GM12878 (cell line): ENCODE data around the gene CALHM1. TPM values are rescaled to one million over a fixed set of nuclear protein-coding genes. Genes with fewer than 3 reads are reported as not detected.
A peak's percentile ranks its signal among the peaks of the same experiment; 100 is the strongest.

ENCODE experiments used
- BACH1 ChIP-seq: fragments of 450-650 bp; IDR thresholded peaks from 2 replicates; pipeline ENCODE4 v1.6.1; 2017; ENCODE audit warnings: mild to moderate bottlenecking, borderline replicate concordance
- CHD2 ChIP-seq: IDR thresholded peaks from 2 replicates; pipeline ENCODE4 v1.6.1; 2011; ENCODE audit warnings: low read depth, low read length, improper control_type of control experiment, borderline replicate concordance
- ESRRA ChIP-seq: IDR thresholded peaks from 2 replicates; pipeline ENCODE4 v1.6.1; 2012; ENCODE audit warnings: mild to moderate bottlenecking, low read length, improper control_type of control experiment
- FOXK2 ChIP-seq: fragments of 450-650 bp; IDR thresholded peaks from 2 replicates; pipeline ENCODE4 v1.6.1; 2017; ENCODE audit warnings: mild to moderate bottlenecking, moderate library complexity
- FOXM1 ChIP-seq: IDR thresholded peaks from 2 replicates; pipeline ENCODE4 v1.6.1; 2012; ENCODE audit warnings: low read depth, mild to moderate bottlenecking, inconsistent platforms, low read length, moderate library complexity
- IKZF1 ChIP-seq: fragments of 450-650 bp; conservative IDR thresholded peaks from 2 replicates; pipeline ENCODE4 v1.6.1; 2017; ENCODE audit warnings: antibody characterized with exemption, mild to moderate bottlenecking
- IKZF2 ChIP-seq, 2 experiments: fragments of 450-650 bp; IDR thresholded peaks; 2 replicates each; pipeline ENCODE4 v1.6.1; 2017; ENCODE audit warnings: mild to moderate bottlenecking in 2 of 2, moderate library complexity in 2 of 2
- NFIC ChIP-seq: IDR thresholded peaks from 2 replicates; pipeline ENCODE4 v1.6.1; 2012; ENCODE audit warnings: low read depth, mild to moderate bottlenecking, inconsistent platforms, low read length, moderate library complexity
- NFXL1 ChIP-seq: fragments of 450-650 bp; IDR thresholded peaks from 2 replicates; pipeline ENCODE4 v1.6.1; 2017; ENCODE audit warnings: antibody characterized with exemption, mild to moderate bottlenecking, borderline replicate concordance
- NR2C1 ChIP-seq: fragments of 450-650 bp; IDR thresholded peaks from 2 replicates; pipeline ENCODE4 v1.6.1; 2017; ENCODE audit warnings: antibody characterized with exemption, mild to moderate bottlenecking, moderate library complexity
- NR2F1 ChIP-seq: fragments of 450-650 bp; conservative IDR thresholded peaks from 2 replicates; pipeline ENCODE4 v1.6.1; 2017; ENCODE audit warnings: mild to moderate bottlenecking
- RAD21 ChIP-seq: IDR thresholded peaks from 2 replicates; pipeline ENCODE4 v1.6.1; 2011; ENCODE audit warnings: mild to moderate bottlenecking, low read depth, low read length, moderate library complexity; ENCODE audit not compliant: insufficient read depth
- SUZ12 ChIP-seq: fragments of 200-600 bp; sonication (generic); IDR thresholded peaks from one replicate; pipeline ENCODE4 v1.6.1; 2018; ENCODE audit warnings: antibody characterized with exemption, mild to moderate bottlenecking; ENCODE audit not compliant: unreplicated experiment
- TAF1 ChIP-seq: IDR thresholded peaks from 2 replicates; pipeline ENCODE4 v1.6.1; 2011; ENCODE audit warnings: mild to moderate bottlenecking, low read depth, low read length, borderline replicate concordance
- polyA plus RNA-seq, 11 experiments: library from polyadenylated mRNA; depleted of rRNA in 4 of 11; unstranded in 6 of 11; stranded (reverse) in 5 of 11; fragments of >200 nt; fragmentation: Nextera tagmentation in 4 of 11; fragmentation: Illumina TruSeq in 1 of 11; extraction: Ambion mirVana in 4 of 11; extraction: Trizol in 1 of 11; gene quantifications; 1 replicate in 1 of 11; 2 replicates in 10 of 11; pipeline versions ENCODE4 v1.2.1 to v1.2.3, GENCODE V29; 2011 to 2016; ENCODE audit warnings: inconsistent platforms in 2 of 11, missing spikeins in 2 of 11, low read depth in 1 of 11
- total RNA-seq, 4 experiments: library from RNA; depleted of rRNA in 3 of 4; stranded (reverse); fragments of >200 nt in 3 of 4; fragmentation: Illumina TruSeq in 1 of 4; extraction: Trizol in 1 of 4; gene quantifications; 2 replicates each; pipeline versions ENCODE4 v1.2.1 to v1.2.3, GENCODE V29; 2013 to 2021
- TF ChIP-seq, protein P1 (sequence below): fragments of 450-650 bp; IDR thresholded peaks from 2 replicates; pipeline ENCODE4 v1.6.1; 2017; ENCODE audit warnings: low read depth, mild to moderate bottlenecking, moderate library complexity
- TF ChIP-seq, protein P2 (sequence below): IDR thresholded peaks from 2 replicates; pipeline ENCODE4 v1.6.1; 2012; ENCODE audit warnings: low read depth, low read length, improper control_type of control experiment
- TF ChIP-seq, protein P3 (sequence below): fragments of 450-650 bp; IDR thresholded peaks from 2 replicates; pipeline ENCODE4 v1.6.1; 2018; ENCODE audit warnings: borderline replicate concordance, mild to moderate bottlenecking; ENCODE audit not compliant: partially characterized antibody
- TF ChIP-seq, protein P4 (sequence below): fragments of 450-650 bp; IDR thresholded peaks from 2 replicates; pipeline ENCODE4 v1.6.1; 2014; ENCODE audit warnings: mild to moderate bottlenecking
- TF ChIP-seq, protein P5 (sequence below): fragments of 150-350 bp; IDR thresholded peaks from 2 replicates; pipeline ENCODE4 v1.6.1; 2016; ENCODE audit warnings: low read depth, low read length

CALHM1 gene
- total and polyA plus RNA-seq, 10 of the 15 experiments (the other 5 are each of a cell fraction or from before 2014, with no cell fraction given), result 0.05 to 1.7 (median 0.17) TPM

DNA sequence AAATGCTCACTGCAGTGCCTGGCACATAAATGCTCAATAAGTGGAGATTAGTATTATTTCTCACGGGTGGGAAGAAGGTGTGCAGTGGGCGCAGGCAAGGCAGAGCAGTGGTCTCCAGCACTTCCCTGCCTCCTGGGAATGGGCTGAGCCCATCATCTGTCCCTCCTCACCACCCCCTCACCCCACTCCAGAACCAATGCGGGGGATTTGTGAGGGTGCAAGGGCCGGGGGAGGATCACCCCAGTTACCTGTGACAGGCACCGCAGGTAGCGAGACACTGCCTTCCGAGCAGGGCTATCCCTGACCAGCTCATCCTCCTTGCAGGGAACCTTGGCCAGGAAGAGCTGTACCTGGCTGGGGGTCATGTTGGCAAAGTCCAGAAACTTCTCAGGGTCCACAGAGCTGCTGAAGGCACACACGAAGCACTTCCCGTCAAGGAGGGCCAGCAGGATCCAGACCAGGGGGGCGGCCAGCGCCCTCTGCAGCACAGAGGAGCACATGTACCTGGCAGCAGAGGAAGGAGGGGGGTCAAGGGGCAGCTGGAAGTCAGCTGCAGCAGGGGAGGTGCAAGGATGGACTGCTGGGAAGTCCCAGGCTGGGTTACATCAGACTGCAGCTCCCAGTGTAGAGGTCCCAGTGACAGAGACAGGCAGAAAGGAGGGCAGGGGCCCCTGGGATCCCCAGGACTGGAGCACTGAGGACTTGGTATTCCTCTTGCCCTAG lies 17.5 kb upstream of the CALHM1 start (continued):
- TF ChIP-seq, protein P1, sequence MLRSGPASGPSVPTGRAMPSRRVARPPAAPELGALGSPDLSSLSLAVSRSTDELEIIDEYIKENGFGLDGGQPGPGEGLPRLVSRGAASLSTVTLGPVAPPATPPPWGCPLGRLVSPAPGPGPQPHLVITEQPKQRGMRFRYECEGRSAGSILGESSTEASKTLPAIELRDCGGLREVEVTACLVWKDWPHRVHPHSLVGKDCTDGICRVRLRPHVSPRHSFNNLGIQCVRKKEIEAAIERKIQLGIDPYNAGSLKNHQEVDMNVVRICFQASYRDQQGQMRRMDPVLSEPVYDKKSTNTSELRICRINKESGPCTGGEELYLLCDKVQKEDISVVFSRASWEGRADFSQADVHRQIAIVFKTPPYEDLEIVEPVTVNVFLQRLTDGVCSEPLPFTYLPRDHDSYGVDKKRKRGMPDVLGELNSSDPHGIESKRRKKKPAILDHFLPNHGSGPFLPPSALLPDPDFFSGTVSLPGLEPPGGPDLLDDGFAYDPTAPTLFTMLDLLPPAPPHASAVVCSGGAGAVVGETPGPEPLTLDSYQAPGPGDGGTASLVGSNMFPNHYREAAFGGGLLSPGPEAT, result 0 out of 2 replicates have a peak, but pooled peaks have one; percentile 15
- peak; percentile 56; the same call in 1 of the 2 replicates for TF ChIP-seq IKZF1
- TF ChIP-seq, protein P2, sequence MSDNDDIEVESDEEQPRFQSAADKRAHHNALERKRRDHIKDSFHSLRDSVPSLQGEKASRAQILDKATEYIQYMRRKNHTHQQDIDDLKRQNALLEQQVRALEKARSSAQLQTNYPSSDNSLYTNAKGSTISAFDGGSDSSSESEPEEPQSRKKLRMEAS, result no peak; the same call in 1 of the 2 replicates
- TF ChIP-seq, protein P3, sequence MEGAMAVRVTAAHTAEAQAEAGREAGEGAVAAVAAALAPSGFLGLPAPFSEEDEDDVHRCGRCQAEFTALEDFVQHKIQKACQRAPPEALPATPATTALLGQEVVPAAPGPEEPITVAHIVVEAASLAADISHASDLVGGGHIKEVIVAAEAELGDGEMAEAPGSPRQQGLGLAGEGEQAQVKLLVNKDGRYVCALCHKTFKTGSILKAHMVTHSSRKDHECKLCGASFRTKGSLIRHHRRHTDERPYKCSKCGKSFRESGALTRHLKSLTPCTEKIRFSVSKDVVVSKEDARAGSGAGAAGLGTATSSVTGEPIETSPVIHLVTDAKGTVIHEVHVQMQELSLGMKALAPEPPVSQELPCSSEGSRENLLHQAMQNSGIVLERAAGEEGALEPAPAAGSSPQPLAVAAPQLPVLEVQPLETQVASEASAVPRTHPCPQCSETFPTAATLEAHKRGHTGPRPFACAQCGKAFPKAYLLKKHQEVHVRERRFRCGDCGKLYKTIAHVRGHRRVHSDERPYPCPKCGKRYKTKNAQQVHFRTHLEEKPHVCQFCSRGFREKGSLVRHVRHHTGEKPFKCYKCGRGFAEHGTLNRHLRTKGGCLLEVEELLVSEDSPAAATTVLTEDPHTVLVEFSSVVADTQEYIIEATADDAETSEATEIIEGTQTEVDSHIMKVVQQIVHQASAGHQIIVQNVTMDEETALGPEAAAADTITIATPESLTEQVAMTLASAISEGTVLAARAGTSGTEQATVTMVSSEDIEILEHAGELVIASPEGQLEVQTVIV, result no peak
- no peak for TF ChIP-seq ESRRA
- no peak for TF ChIP-seq NR2C1
- no peak for TF ChIP-seq TAF1
- no peak for TF ChIP-seq NFXL1
- no peak for TF ChIP-seq BACH1
- TF ChIP-seq SUZ12, result no peak
- no peak for TF ChIP-seq FOXK2
- peak; percentile 85 for TF ChIP-seq NR2F1
- TF ChIP-seq, protein P4, sequence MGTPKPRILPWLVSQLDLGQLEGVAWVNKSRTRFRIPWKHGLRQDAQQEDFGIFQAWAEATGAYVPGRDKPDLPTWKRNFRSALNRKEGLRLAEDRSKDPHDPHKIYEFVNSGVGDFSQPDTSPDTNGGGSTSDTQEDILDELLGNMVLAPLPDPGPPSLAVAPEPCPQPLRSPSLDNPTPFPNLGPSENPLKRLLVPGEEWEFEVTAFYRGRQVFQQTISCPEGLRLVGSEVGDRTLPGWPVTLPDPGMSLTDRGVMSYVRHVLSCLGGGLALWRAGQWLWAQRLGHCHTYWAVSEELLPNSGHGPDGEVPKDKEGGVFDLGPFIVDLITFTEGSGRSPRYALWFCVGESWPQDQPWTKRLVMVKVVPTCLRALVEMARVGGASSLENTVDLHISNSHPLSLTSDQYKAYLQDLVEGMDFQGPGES, result no peak
- TF ChIP-seq FOXM1, result no peak
- TF ChIP-seq, protein P5, sequence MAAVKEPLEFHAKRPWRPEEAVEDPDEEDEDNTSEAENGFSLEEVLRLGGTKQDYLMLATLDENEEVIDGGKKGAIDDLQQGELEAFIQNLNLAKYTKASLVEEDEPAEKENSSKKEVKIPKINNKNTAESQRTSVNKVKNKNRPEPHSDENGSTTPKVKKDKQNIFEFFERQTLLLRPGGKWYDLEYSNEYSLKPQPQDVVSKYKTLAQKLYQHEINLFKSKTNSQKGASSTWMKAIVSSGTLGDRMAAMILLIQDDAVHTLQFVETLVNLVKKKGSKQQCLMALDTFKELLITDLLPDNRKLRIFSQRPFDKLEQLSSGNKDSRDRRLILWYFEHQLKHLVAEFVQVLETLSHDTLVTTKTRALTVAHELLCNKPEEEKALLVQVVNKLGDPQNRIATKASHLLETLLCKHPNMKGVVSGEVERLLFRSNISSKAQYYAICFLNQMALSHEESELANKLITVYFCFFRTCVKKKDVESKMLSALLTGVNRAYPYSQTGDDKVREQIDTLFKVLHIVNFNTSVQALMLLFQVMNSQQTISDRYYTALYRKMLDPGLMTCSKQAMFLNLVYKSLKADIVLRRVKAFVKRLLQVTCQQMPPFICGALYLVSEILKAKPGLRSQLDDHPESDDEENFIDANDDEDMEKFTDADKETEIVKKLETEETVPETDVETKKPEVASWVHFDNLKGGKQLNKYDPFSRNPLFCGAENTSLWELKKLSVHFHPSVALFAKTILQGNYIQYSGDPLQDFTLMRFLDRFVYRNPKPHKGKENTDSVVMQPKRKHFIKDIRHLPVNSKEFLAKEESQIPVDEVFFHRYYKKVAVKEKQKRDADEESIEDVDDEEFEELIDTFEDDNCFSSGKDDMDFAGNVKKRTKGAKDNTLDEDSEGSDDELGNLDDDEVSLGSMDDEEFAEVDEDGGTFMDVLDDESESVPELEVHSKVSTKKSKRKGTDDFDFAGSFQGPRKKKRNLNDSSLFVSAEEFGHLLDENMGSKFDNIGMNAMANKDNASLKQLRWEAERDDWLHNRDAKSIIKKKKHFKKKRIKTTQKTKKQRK, result no peak
- peak; percentile 15 to 16; a peak in 1 of 4 replicates for TF ChIP-seq IKZF2 (IDR thresholded peaks at IDR 0.05)
- peak; percentile 66 for TF ChIP-seq RAD21
- no peak for TF ChIP-seq CHD2
- no peak for TF ChIP-seq NFIC
